Sigmoid colon (tissue), 7 donors: ENCODE data around the gene MPZ. TPM values are rescaled to one million over a fixed set of nuclear protein-coding genes. Genes with fewer than 3 reads are reported as not detected.

Experiments used
- DNase-seq: peaks from one replicate; pipeline ENCODE4 v3.0.0-alpha.2; 2019
- H3K27ac ChIP-seq, 4 donors: fragments of 200-600 bp; sonication (generic); one replicate each; pipeline ENCODE4 v1.5.1; 2016 to 2019; ENCODE audit warnings: mild to moderate bottlenecking in 1 of 4
- H3K27me3 ChIP-seq, 3 donors: fragments of 200-600 bp; sonication (generic); one replicate each; pipeline ENCODE4 v1.5.1; 2019; ENCODE audit warnings: mild to moderate bottlenecking in 1 of 3
- H3K36me3 ChIP-seq, 4 donors: fragments of 200-600 bp; sonication (generic); one replicate each; pipeline ENCODE4 v1.5.1; 2016 to 2019
- H3K4me1 ChIP-seq, 4 donors: fragments of 200-600 bp; sonication (generic); one replicate each; pipeline ENCODE4 v1.5.1; 2017 to 2019
- H3K4me3 ChIP-seq, 4 donors: fragments of 200-600 bp; sonication (generic); one replicate each; pipeline ENCODE4 v1.5.1; 2017 to 2019; ENCODE audit warnings: mild to moderate bottlenecking in 2 of 4, moderate library complexity in 1 of 4
- H3K9me3 ChIP-seq, 4 donors: fragments of 200-600 bp in 3 of 4; sonication (generic) in 3 of 4; one replicate each; pipeline versions ENCODE4 v1.5.1 to v1.6.1; 2013 to 2019
- CTCF ChIP-seq, 4 experiments: fragments of 450-650 bp in 3 of 4; fragments of 200-600 bp in 1 of 4; IDR thresholded peaks; one replicate each; pipeline ENCODE4 v1.5.1; 2016 to 2019; ENCODE audit warnings: antibody characterized with exemption in 4 of 4, mild to moderate bottlenecking in 3 of 4, moderate library complexity in 2 of 4
- EP300 ChIP-seq, 4 donors: sonication (generic); formaldehyde crosslinking; IDR thresholded peaks; one replicate each; pipeline ENCODE4 v1.6.1; 2017; ENCODE audit warnings: antibody characterized with exemption in 4 of 4
- POLR2A ChIP-seq, 2 donors: fragments of 450-650 bp; IDR thresholded peaks; one replicate each; pipeline ENCODE4 v1.6.1; 2016; ENCODE audit warnings: antibody characterized with exemption in 2 of 2, mild to moderate bottlenecking in 2 of 2, moderate library complexity in 2 of 2
- POLR2AphosphoS5 ChIP-seq, 4 donors: sonication (generic); formaldehyde crosslinking; IDR thresholded peaks; one replicate each; pipeline ENCODE4 v1.6.1; 2017; ENCODE audit warnings: antibody characterized with exemption in 4 of 4
- WGBS, 2 donors: extraction: QIAGEN DNeasy Blood & Tissue Kit; methylation state at CpG; one replicate each; pipeline ENCODE4 v1.1.7; 2013; 5-methylcytosine and 5-hydroxymethylcytosine counted together
- intact Hi-C: fragments of 100-400 bp; cut with DNase I; formaldehyde crosslinking; loops from one replicate; pipeline ENCODE4 v1.15.1; 2023
- polyA plus RNA-seq, 3 donors: library from polyadenylated mRNA; stranded (reverse); fragments of 200-250 nt; gene quantifications; one replicate each; pipeline ENCODE4 v1.2.3, GENCODE V29; 2013
- total RNA-seq, 4 donors: library from RNA; depleted of rRNA; stranded (reverse); fragments of >200 nt; gene quantifications; one replicate each; pipeline ENCODE4 v1.1.0, GENCODE V29; 2016
- donor health status: healthy with polysubstance abuse.
- donor health status: Bipolar disorder and iron deficiency.
- donor health status: healthy.

The MPZ gene
- total and polyA plus RNA-seq, 7 donors, result 1.2 to 10.0 (median 4.1) TPM

- H3K4me1 ChIP-seq, result peaks cover 0 to 16% (median 13%) of the 10 kb centered on the region in 4 donors
- WGBS, 2 donors, result 76 to 79% methylated on average over 2 of the region's 2 CpGs
- no peaks in the 10 kb centered on the region for H3K36me3 ChIP-seq
- no peak for DNase-seq
- H3K27ac ChIP-seq, result peak overlapping the region in 3 of 4 donors; percentile 7 to 67 (median 22)
- no peaks in the 10 kb centered on the region for H3K27me3 ChIP-seq
- no peak overlapping the region for H3K4me3 ChIP-seq
- intact Hi-C loops, result no loop called here
- TF ChIP-seq POLR2AphosphoS5 (IDR thresholded peaks at IDR 0.05) (no peak), EP300 (IDR thresholded peaks at IDR 0.05) (no peak), CTCF (IDR thresholded peaks at IDR 0.05) (no peak), POLR2A (IDR thresholded peaks at IDR 0.05) (no peak)
- no peaks in the 10 kb centered on the region for H3K9me3 ChIP-seq
Observed at GRCh38 chr1:161266836-161267235, 42.9 kb downstream of the MPZ start.

GRCh38 chr1:161266202-161266601, 43.6 kb downstream of the MPZ start:
- Histone ChIP-seq H3K4me1 (peaks cover 0 to 22% (median 13%) of the 10 kb centered on the region in 4 donors), H3K4me3 (no peak overlapping the region), H3K27me3 (no peaks in the 10 kb centered on the region), H3K27ac (peak overlapping the region in 3 of 4 donors; percentile 7 to 67 (median 22)), H3K9me3 (no peaks in the 10 kb centered on the region), H3K36me3 (no peaks in the 10 kb centered on the region)
- intact Hi-C loops, result no loop called here
- no peak for DNase-seq
- WGBS, 2 donors, result 53 to 62% methylated on average over 3 of the region's 3 CpGs
- TF ChIP-seq CTCF (IDR thresholded peaks at IDR 0.05) (no peak), POLR2A (IDR thresholded peaks at IDR 0.05) (no peak), EP300 (IDR thresholded peaks at IDR 0.05) (no peak)

GRCh38 chr1:161265305-161265704, 44.5 kb downstream of the MPZ start:
- intact Hi-C loops, result no loop called here
- Histone ChIP-seq H3K4me3 (no peak overlapping the region), H3K9me3 (no peaks in the 10 kb centered on the region), H3K27me3 (peaks cover 0 to 4% (median 3%) of the 10 kb centered on the region in 3 donors), H3K27ac (no peak overlapping the region), H3K36me3 (no peaks in the 10 kb centered on the region), H3K4me1 (peaks cover 0 to 26% (median 13%) of the 10 kb centered on the region in 4 donors)
- 84 to 88% methylated on average over 5 of the region's 5 CpGs for WGBS, 2 donors
- no peak for DNase-seq
- TF ChIP-seq POLR2A (IDR thresholded peaks at IDR 0.05), result no peak
- TF ChIP-seq POLR2AphosphoS5 (IDR thresholded peaks at IDR 0.05), result no peak
- no peak for TF ChIP-seq EP300 (IDR thresholded peaks at IDR 0.05)
- no peak for TF ChIP-seq CTCF (IDR thresholded peaks at IDR 0.05)

- peaks cover 0 to 34% (median 19%) of the 10 kb centered on the region in 4 donors for H3K4me1 ChIP-seq
- no peak for DNase-seq
- TF ChIP-seq POLR2AphosphoS5 (IDR thresholded peaks at IDR 0.05), result no peak
- no peak for TF ChIP-seq EP300 (IDR thresholded peaks at IDR 0.05)
- TF ChIP-seq CTCF (IDR thresholded peaks at IDR 0.05), result no peak
- TF ChIP-seq POLR2A (IDR thresholded peaks at IDR 0.05), result no peak
- intact Hi-C loops, result no loop called here
- H3K27me3 ChIP-seq, result peaks cover 0 to 34% (median 25%) of the 10 kb centered on the region in 3 donors
- no peak overlapping the region for H3K4me3 ChIP-seq
- 23 to 71% methylated on average over 12 of the region's 12 CpGs for WGBS, 2 donors
- peak overlapping the region in 1 of 4 donors; percentile 20 for H3K27ac ChIP-seq
- H3K9me3 ChIP-seq, result peaks cover 0 to 12% (median 10%) of the 10 kb centered on the region in 4 donors
- no peaks in the 10 kb centered on the region for H3K36me3 ChIP-seq
Observed at GRCh38 chr1:161261261-161262235, 48.2 kb downstream of the MPZ start.
